OCI-LY3 (cell line): ENCODE results near the gene OPCML.

Experiments used
- H2AFZ ChIP-seq: fragments of 200-600, 300-600 bp; shearing (Covaris generic); 2 replicates; pipeline ENCODE4 v1.6.0; 2014; ENCODE audit warnings: antibody characterized with exemption, low read depth, low read length
- H3K27ac ChIP-seq: fragments of 200-600, 300-600 bp; sonication (generic); 2 replicates; pipeline ENCODE4 v1.5.1; 2014; ENCODE audit warnings: mild to moderate bottlenecking, low read length, moderate library complexity, mixed read lengths
- H3K27me3 ChIP-seq: fragments of 200-600, 300-600 bp; sonication (generic); 2 replicates; pipeline ENCODE4 v1.6.1; 2014; ENCODE audit warnings: low read depth, low read length, mixed read lengths
- H3K36me3 ChIP-seq: fragments of 200-600, 300-600 bp; sonication (generic); replicated peaks from 2 replicates; pipeline ENCODE3; 2014; ENCODE audit warnings: low read depth, low read length, mixed read lengths
- H3K4me1 ChIP-seq: fragments of 300-600, 200-600 bp; sonication (generic); 2 replicates; pipeline ENCODE4 v1.6.1; 2014; ENCODE audit warnings: low read length, mixed read lengths
- H3K4me2 ChIP-seq: fragments of 200-600, 300-600 bp; sonication (generic); 2 replicates; pipeline ENCODE4 v1.6.1; 2014; ENCODE audit warnings: low read length, mixed read lengths
- H3K4me3 ChIP-seq: fragments of 300-600, 200-600 bp; sonication (generic); 2 replicates; pipeline ENCODE4 v1.5.1; 2014; ENCODE audit warnings: antibody characterized with exemption, mild to moderate bottlenecking, low read length, moderate library complexity
- H3K79me2 ChIP-seq: fragments of 300-600, 200-600 bp; shearing (Covaris generic); 2 replicates; pipeline ENCODE4 v1.6.1; 2014; ENCODE audit warnings: mild to moderate bottlenecking, low read length, mixed read lengths
- H3K9ac ChIP-seq: fragments of 300-600, 200-600 bp; shearing (Covaris generic); 2 replicates; pipeline ENCODE4 v1.6.0; 2014; ENCODE audit warnings: mild to moderate bottlenecking, low read length, moderate library complexity
- H3K9me3 ChIP-seq: fragments of 200-600, 300-600 bp; shearing (Covaris generic); 2 replicates; pipeline ENCODE4 v1.6.1; 2014; ENCODE audit warnings: low read length, mixed read lengths; ENCODE audit not compliant: insufficient read depth
- H4K20me1 ChIP-seq: fragments of 200-600, 300-600 bp; sonication (generic); 2 replicates; pipeline ENCODE4 v1.6.1; 2016; ENCODE audit warnings: low read length, mixed read lengths; ENCODE audit not compliant: insufficient read depth
- EZH2phosphoT487 ChIP-seq: fragments of 200-600 bp; shearing (Covaris generic); IDR thresholded peaks from 2 replicates; pipeline ENCODE4 v1.6.1; 2018; ENCODE audit warnings: antibody characterized with exemption, mixed run types, low read depth
- TF ChIP-seq, protein P1 (sequence below): fragments of 200-600, 300-600 bp; sonication (generic); IDR thresholded peaks from 2 replicates; pipeline ENCODE4 v1.5.1; 2014; ENCODE audit warnings: antibody characterized with exemption, low read length, low read depth

The OPCML gene

DNA sequence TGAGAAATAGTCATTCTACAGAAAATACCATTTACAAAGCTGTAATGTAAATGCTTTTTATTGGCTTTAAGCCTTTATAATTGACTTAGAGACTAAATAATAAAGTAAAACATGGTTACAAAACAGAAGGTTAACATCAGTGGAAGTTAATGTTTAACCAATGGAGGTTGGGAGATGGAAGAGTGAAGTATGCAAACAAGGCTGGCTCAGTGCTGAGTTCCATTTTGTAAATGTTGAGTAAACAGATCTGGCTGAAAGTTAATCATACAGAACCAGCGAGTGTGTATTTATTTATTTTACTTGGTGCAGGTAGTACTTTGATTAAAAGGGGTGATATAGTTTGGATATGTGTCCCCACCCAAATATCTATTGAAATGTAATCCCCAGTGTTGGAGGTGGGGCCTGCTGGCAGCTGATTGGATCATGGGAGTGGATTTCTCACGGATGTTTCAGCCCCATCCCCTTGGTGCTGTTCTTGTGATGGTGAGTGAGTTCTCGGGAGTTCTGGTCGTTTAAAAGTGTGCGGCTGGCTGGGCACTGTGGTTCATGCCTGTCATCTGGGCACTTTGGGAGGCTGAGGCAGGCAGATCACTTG is 827.4 kb downstream of the OPCML start:
- H2AFZ ChIP-seq = no peak overlapping the region
- no peaks in the 10 kb centered on the region for H3K9me3 ChIP-seq
- H3K27me3 ChIP-seq = no peaks in the 10 kb centered on the region
- no peak overlapping the region for H3K4me3 ChIP-seq
- no peak overlapping the region for H3K27ac ChIP-seq
- no peaks in the 10 kb centered on the region for H3K4me1 ChIP-seq
- no peaks in the 10 kb centered on the region for H4K20me1 ChIP-seq
- H3K9ac ChIP-seq = no peak overlapping the region
- H3K79me2 ChIP-seq = no peaks in the 10 kb centered on the region
- TF ChIP-seq EZH2phosphoT487 = no peak
- TF ChIP-seq, protein P1, sequence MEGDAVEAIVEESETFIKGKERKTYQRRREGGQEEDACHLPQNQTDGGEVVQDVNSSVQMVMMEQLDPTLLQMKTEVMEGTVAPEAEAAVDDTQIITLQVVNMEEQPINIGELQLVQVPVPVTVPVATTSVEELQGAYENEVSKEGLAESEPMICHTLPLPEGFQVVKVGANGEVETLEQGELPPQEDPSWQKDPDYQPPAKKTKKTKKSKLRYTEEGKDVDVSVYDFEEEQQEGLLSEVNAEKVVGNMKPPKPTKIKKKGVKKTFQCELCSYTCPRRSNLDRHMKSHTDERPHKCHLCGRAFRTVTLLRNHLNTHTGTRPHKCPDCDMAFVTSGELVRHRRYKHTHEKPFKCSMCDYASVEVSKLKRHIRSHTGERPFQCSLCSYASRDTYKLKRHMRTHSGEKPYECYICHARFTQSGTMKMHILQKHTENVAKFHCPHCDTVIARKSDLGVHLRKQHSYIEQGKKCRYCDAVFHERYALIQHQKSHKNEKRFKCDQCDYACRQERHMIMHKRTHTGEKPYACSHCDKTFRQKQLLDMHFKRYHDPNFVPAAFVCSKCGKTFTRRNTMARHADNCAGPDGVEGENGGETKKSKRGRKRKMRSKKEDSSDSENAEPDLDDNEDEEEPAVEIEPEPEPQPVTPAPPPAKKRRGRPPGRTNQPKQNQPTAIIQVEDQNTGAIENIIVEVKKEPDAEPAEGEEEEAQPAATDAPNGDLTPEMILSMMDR = no peak
- H3K36me3 ChIP-seq = no peaks in the 10 kb centered on the region
- H3K4me2 ChIP-seq = no peak overlapping the region

DNA sequence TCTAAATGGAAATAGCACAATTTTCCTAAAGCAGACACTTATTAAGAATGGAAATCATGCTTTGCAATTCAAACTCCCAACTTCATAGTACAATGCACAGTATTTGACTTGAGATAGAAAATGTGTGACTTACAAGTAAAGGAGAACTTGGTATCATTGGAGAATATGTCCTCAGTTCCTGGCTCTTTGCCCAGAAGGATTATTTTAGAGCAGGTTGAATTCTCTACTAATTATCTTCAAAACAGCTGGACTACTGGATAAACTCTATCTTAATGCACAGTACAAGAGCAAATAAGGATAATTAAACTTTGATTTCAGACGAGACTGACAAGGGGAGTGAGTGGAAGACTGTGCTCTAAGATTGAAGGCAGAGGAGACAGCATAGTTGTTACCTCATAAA is 839.4 kb downstream of the OPCML start:
- H3K27ac ChIP-seq = no peak overlapping the region
- H3K27me3 ChIP-seq = no peaks in the 10 kb centered on the region
- H3K4me2 ChIP-seq = no peak overlapping the region
- H3K4me1 ChIP-seq = no peaks in the 10 kb centered on the region
- no peak overlapping the region for H3K4me3 ChIP-seq
- H4K20me1 ChIP-seq = no peaks in the 10 kb centered on the region
- H3K36me3 ChIP-seq = no peaks in the 10 kb centered on the region
- no peak overlapping the region for H2AFZ ChIP-seq
- TF ChIP-seq EZH2phosphoT487 = no peak
- TF ChIP-seq, protein P1 = no peak
- H3K9ac ChIP-seq = no peak overlapping the region
- H3K9me3 ChIP-seq = no peaks in the 10 kb centered on the region
- H3K79me2 ChIP-seq = no peaks in the 10 kb centered on the region

DNA sequence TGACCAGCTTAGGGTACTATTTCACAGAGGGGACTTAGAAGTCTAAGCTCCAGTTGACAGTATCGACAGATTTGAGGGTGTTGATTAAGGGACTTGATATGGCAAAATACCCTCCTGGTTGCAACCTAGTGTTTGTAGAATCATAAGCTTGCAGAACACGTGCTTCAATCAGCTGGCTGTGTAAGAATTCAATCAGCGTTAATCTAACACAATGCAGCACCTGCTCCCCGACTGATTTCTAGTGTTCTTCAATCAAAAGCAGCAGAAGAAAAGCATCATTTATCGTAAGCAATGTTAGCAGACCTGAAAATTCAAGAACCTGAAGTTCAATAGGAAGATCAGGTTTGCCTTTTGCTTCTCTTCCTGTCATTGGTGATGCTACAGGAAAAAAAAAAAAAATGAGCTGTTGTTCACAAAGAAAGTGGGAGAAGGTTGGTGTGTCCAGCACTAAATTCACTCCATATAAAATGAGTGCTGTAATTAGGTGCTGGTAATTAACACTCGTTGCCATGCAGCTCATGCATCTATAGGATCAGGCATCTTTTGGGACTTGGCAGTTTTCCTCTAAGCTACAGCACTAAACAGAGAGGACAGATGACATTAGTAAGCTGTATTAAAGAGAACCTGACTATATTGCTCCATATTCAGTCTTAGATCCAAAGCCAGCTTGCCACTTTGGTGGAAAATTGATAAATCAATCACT is 840.3 kb downstream of the OPCML start:
- Histone ChIP-seq H3K4me2 (no peak overlapping the region), H3K4me1 (no peaks in the 10 kb centered on the region), H4K20me1 (no peaks in the 10 kb centered on the region), H3K36me3 (no peaks in the 10 kb centered on the region), H3K27me3 (no peaks in the 10 kb centered on the region), H3K27ac (no peak overlapping the region), H3K79me2 (no peaks in the 10 kb centered on the region), H3K4me3 (no peak overlapping the region), H3K9me3 (no peaks in the 10 kb centered on the region), H2AFZ (no peak overlapping the region), H3K9ac (no peak overlapping the region)
- TF ChIP-seq, protein P1 = no peak
- TF ChIP-seq EZH2phosphoT487 = no peak

DNA sequence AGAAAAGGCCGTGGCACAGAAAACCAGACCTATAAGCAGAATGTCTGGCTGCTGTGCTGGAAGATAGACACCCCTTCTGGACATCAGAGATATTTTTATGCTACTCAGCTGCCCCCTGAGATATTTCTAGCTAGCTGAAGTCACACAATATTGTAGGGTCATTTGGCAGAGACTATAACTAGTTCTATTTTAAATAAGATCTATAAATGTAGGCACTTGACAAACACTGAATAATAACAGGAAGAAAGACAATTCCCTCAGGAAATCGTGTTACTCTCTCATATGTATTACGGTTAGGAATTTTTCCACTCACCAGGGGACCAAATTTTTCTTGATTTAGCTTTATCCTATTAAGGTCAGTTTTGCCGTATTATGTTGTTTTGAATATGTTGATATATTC is 845.4 kb downstream of the OPCML start:
- Histone ChIP-seq H4K20me1 (no peaks in the 10 kb centered on the region), H3K79me2 (no peaks in the 10 kb centered on the region), H3K4me3 (no peak overlapping the region), H3K36me3 (no peaks in the 10 kb centered on the region), H3K9ac (no peak overlapping the region), H2AFZ (no peak overlapping the region), H3K27me3 (no peaks in the 10 kb centered on the region), H3K4me2 (no peak overlapping the region), H3K9me3 (no peaks in the 10 kb centered on the region), H3K4me1 (no peaks in the 10 kb centered on the region), H3K27ac (no peak overlapping the region)
- TF ChIP-seq, protein P1 = no peak
- no peak for TF ChIP-seq EZH2phosphoT487
